H1 (cell line): Measurements from ENCODE around the gene TBX15.

Experiments
- POLR2A ChIP-seq, 2 experiments: IDR thresholded peaks; 1 replicate in 1 of 2; 2 replicates in 1 of 2; pipeline ENCODE4 v1.6.1; 2011; ENCODE audit warnings: low read depth in 2 of 2, low read length in 2 of 2, mild to moderate bottlenecking in 2 of 2; ENCODE audit errors: control extremely low read depth in 1 of 2
- RAD21 ChIP-seq, 2 experiments: IDR thresholded peaks in 1 of 2; conservative IDR thresholded peaks in 1 of 2; 2 replicates each; pipeline ENCODE4 v1.6.1; 2011; ENCODE audit warnings: low read depth in 2 of 2, low read length in 2 of 2, improper control_type of control experiment in 1 of 2, inconsistent platforms in 1 of 2, mild to moderate bottlenecking in 1 of 2, moderate library complexity in 1 of 2
- TAF7 ChIP-seq: optimal IDR thresholded peaks from 2 replicates; pipeline ENCODE3; 2011; ENCODE audit warnings: low read depth, mild to moderate bottlenecking, inconsistent platforms, low read length, moderate library complexity, borderline replicate concordance
- TEAD4 ChIP-seq: IDR thresholded peaks from 2 replicates; pipeline ENCODE4 v1.6.1; 2012; ENCODE audit warnings: low read depth, low read length, inconsistent platforms, mixed read lengths
- TF ChIP-seq, protein P1 (sequence below), 3 experiments: IDR thresholded peaks; 1 replicate in 2 of 3; 2 replicates in 1 of 3; pipeline versions ENCODE4 v1.5.1 to v1.6.1; 2011; ENCODE audit warnings: low read length in 3 of 3, mild to moderate bottlenecking in 3 of 3, inconsistent platforms in 2 of 3, low read depth in 1 of 3, moderate library complexity in 1 of 3; ENCODE audit not compliant: insufficient read depth in 1 of 3; ENCODE audit errors: control extremely low read depth in 1 of 3

DNA sequence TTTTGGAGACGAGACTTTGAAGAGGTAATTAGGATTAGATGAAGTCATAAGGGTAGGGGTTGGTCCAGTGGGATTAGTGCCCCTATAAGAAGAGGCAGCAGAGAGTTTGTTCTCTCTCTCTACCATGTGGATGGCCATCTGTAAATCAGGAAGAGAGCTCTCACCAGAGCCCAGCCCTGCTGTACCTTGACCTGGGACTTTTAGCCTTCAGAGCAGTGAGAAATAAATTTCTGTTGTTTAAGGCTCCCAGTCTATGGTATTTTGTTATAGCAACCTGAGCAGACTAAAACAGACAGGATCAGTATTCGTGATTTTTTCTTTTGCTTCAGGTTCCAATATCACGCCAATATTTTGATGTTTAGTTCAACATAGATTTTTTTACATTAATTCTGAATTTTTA, 30.0 kb downstream of the TBX15 start:
- TF ChIP-seq, protein P1, sequence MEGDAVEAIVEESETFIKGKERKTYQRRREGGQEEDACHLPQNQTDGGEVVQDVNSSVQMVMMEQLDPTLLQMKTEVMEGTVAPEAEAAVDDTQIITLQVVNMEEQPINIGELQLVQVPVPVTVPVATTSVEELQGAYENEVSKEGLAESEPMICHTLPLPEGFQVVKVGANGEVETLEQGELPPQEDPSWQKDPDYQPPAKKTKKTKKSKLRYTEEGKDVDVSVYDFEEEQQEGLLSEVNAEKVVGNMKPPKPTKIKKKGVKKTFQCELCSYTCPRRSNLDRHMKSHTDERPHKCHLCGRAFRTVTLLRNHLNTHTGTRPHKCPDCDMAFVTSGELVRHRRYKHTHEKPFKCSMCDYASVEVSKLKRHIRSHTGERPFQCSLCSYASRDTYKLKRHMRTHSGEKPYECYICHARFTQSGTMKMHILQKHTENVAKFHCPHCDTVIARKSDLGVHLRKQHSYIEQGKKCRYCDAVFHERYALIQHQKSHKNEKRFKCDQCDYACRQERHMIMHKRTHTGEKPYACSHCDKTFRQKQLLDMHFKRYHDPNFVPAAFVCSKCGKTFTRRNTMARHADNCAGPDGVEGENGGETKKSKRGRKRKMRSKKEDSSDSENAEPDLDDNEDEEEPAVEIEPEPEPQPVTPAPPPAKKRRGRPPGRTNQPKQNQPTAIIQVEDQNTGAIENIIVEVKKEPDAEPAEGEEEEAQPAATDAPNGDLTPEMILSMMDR (IDR thresholded peaks at IDR 0.05; ENCODE audit: control extremely low read depth in 1 of 3, insufficient read depth in 1 of 3, low read depth in 1 of 3, low read length in 3 of 3) = no peak
- TF ChIP-seq RAD21 (IDR thresholded peaks at IDR 0.05 in 1 of 2, conservative IDR thresholded peaks at IDR 0.05 in 1 of 2; ENCODE audit: low read depth in 2 of 2, low read length in 2 of 2) = no peak
- TF ChIP-seq TEAD4 = no peak
- no peak for TF ChIP-seq POLR2A (IDR thresholded peaks at IDR 0.05; ENCODE audit: control extremely low read depth in 1 of 2, low read depth in 2 of 2, low read length in 2 of 2)
- TF ChIP-seq TAF7 = no peak
